B cell (primary cell): ENCODE data around the gene BBS2. TPM values are rescaled to one million over a fixed set of nuclear protein-coding genes. Genes with fewer than 3 reads are reported as not detected.

Experiments
- ATAC-seq: fragments of 200-7000 bp; cut with Tn5 transposase; one replicate; pipeline ENCODE4 v1.10.0; 2021; ENCODE audit warnings: low read depth, mild to moderate bottlenecking, moderate number of reproducible peaks, moderate library complexity
- CTCF ChIA-PET: fragments of 350-600 bp; sonication (Branson Sonifier 250); formaldehyde crosslinking; loops from one replicate; lab custom pipeline; 2021; ENCODE audit warnings: antibody characterized with exemption, inconsistent platforms; lab: Charles Lee
- POLR2A ChIA-PET: fragments of 350-600 bp; sonication (Branson Sonifier 250); formaldehyde crosslinking; loops from one replicate; lab custom pipeline; 2021; ENCODE audit warnings: antibody characterized with exemption; lab: Charles Lee
- DNase-seq: peaks from one replicate; pipeline ENCODE4 v3.0.0; 2013
- H2AFZ ChIP-seq: 2 replicates; pipeline ENCODE4 v1.6.1; 2012; ENCODE audit warnings: mild to moderate bottlenecking, low read depth, low read length; ENCODE audit not compliant: insufficient read depth, poor library complexity, severe bottlenecking
- H3K27ac ChIP-seq, 2 donors: 1 replicate in 1 of 2; 2 replicates in 1 of 2; pipeline ENCODE4 v1.5.1; 2012 to 2013; ENCODE audit warnings: low read length in 2 of 2, mild to moderate bottlenecking in 2 of 2, moderate library complexity in 1 of 2
- H3K27me3 ChIP-seq, 4 experiments: fragments of 200-600 bp in 1 of 4; sonication (generic) in 1 of 4; replicated peaks in 1 of 4; 1 replicate in 2 of 4; 2 replicates in 2 of 4; pipeline versions ENCODE4 v1.6.1 to v1.7.0; 2013 to 2016; ENCODE audit warnings: low read length in 3 of 4, mild to moderate bottlenecking in 2 of 4, mixed read lengths in 1 of 4, moderate library complexity in 1 of 4; ENCODE audit not compliant: insufficient read depth in 4 of 4, control insufficient read depth in 3 of 4; ENCODE audit errors: control extremely low read depth in 1 of 4
- H3K36me3 ChIP-seq, 2 experiments: replicated peaks in 1 of 2; 1 replicate in 1 of 2; 2 replicates in 1 of 2; pipeline versions ENCODE4 v1.6.1 to v1.7.1; 2013; ENCODE audit warnings: low read length in 1 of 2; ENCODE audit not compliant: insufficient read depth in 2 of 2, control insufficient read depth in 1 of 2; ENCODE audit errors: control extremely low read depth in 1 of 2, extremely low read depth in 1 of 2
- H3K4me1 ChIP-seq, 2 donors: fragments of 200-600 bp in 1 of 2; sonication (generic) in 1 of 2; 1 replicate in 1 of 2; 2 replicates in 1 of 2; pipeline versions ENCODE4 v1.5.1 to v1.6.1; 2013 to 2017; ENCODE audit warnings: low read length in 2 of 2; ENCODE audit not compliant: control insufficient read depth in 2 of 2, insufficient read depth in 2 of 2
- H3K4me2 ChIP-seq: replicated peaks from 2 replicates; pipeline ENCODE3; 2012; ENCODE audit warnings: mild to moderate bottlenecking, low read depth, low read length; ENCODE audit not compliant: poor library complexity, severe bottlenecking
- H3K4me3 ChIP-seq, 5 experiments: fragments of 200-600 bp in 1 of 5; sonication (generic) in 1 of 5; 1 replicate in 3 of 5; 2 replicates in 2 of 5; pipeline versions ENCODE4 v1.5.1 to v1.7.0; 2011 to 2016; ENCODE audit warnings: low read length in 4 of 5, mild to moderate bottlenecking in 4 of 5, low read depth in 2 of 5, control low read depth in 1 of 5, moderate library complexity in 1 of 5; ENCODE audit not compliant: insufficient read depth in 1 of 5; ENCODE audit errors: control extremely low read depth in 1 of 5, extremely low read depth in 1 of 5
- H3K79me2 ChIP-seq: fragments of 200-600 bp; sonication (generic); one replicate; pipeline ENCODE4 v1.6.0; 2016; ENCODE audit warnings: low read length; ENCODE audit not compliant: control insufficient read depth, insufficient read depth
- H3K9ac ChIP-seq: fragments of 200-600 bp; sonication (generic); 2 replicates; pipeline ENCODE4 v1.6.1; 2017; ENCODE audit warnings: mild to moderate bottlenecking, low read length, moderate library complexity
- H3K9me3 ChIP-seq, 3 donors: one replicate each; pipeline versions ENCODE4 v1.6.1 to v1.7.1; 2013; ENCODE audit warnings: low read length in 2 of 3; ENCODE audit not compliant: control insufficient read depth in 2 of 3, insufficient read depth in 1 of 3; ENCODE audit errors: control extremely low read depth in 1 of 3
- H4K20me1 ChIP-seq: 2 replicates; pipeline ENCODE4 v1.6.0; 2012; ENCODE audit warnings: mild to moderate bottlenecking, low read length; ENCODE audit not compliant: insufficient read depth, control insufficient read depth, poor library complexity, severe bottlenecking
- H3K27ac Mint-ChIP-seq: one replicate; pipeline ENCODE4 v1.8.0; 2021; ENCODE audit warnings: mixed read lengths
- H3K27me3 Mint-ChIP-seq: one replicate; pipeline ENCODE4 v1.8.0; 2021; ENCODE audit warnings: mixed read lengths
- H3K4me1 Mint-ChIP-seq: one replicate; pipeline ENCODE4 v1.8.0; 2021; ENCODE audit warnings: mixed read lengths
- H3K4me3 Mint-ChIP-seq: one replicate; pipeline ENCODE4 v1.8.0; 2021; ENCODE audit warnings: mixed read lengths
- H3K9me3 Mint-ChIP-seq: one replicate; pipeline ENCODE4 v1.8.0; 2022; ENCODE audit warnings: mixed read lengths; ENCODE audit not compliant: insufficient read depth
- CTCF ChIP-seq: fragments of 200-600 bp; IDR thresholded peaks from one replicate; pipeline ENCODE4 v1.8.0; 2022; ENCODE audit warnings: antibody characterized with exemption, mild to moderate bottlenecking
- EZH2 ChIP-seq: IDR thresholded peaks from 2 replicates; pipeline ENCODE4 v1.6.1; 2012; ENCODE audit warnings: borderline replicate concordance, low read depth, mild to moderate bottlenecking, moderate library complexity, low read length; ENCODE audit not compliant: insufficient read depth, poor library complexity, severe bottlenecking
- WGBS: methylation state at CpG from one replicate; pipeline ENCODE4 v1.1.5; 2013; ENCODE audit warnings: missing lambda C conversion rate; ENCODE audit not compliant: insufficient coverage; 5-methylcytosine and 5-hydroxymethylcytosine counted together
- intact Hi-C: fragments of 100-400 bp; cut with micrococcal nuclease; formaldehyde crosslinking; loops from one replicate; pipeline ENCODE4 v1.10.0; 2022
- polyA plus RNA-seq: library from polyadenylated mRNA; depleted of rRNA; stranded (reverse); fragments of >200 nt; gene quantifications from 2 replicates; pipeline ENCODE4 v1.2.3, GENCODE V29; 2012
- total RNA-seq, 2 donors: library from RNA; stranded (reverse); fragments of 120-200 nt in 1 of 2; gene quantifications; 1 replicate in 1 of 2; 2 replicates in 1 of 2; pipeline versions ENCODE4 v1.2.3 to v1.2.4, GENCODE V29; 2013 to 2022

Gene BBS2
- total and polyA plus RNA-seq, 2 donors (not counting 1 experiment from before 2014, with no cell fraction given): 49.4 to 63.4 TPM

DNA sequence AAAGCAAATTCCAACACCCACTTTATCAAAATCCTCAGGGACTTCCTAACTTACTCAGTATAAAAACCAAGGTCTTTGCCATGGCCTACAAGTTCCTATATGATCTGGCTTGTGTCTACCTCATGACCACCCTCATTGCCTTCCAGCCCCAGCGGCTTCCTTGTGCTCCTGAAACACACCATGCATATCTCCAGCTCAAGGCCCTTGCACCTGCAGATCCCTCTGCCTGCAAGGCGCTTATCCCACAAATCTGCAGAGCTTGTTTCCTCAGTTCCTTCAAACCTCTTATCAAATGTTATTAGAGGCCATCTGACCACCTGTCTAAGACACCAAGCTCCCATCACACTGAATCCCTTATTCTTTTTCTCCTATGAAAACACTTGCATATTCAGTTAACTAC lies 2.6 kb downstream of the BBS2 start:
- Mint-ChIP-seq H3K4me3 (no peak overlapping the region), H3K4me1 (peaks cover 50% of the 10 kb centered on the region), H3K27ac (no peak overlapping the region), H3K27me3 (no peaks in the 10 kb centered on the region), H3K9me3 (no peaks in the 10 kb centered on the region)
- H3K9me3 ChIP-seq: no peaks in the 10 kb centered on the region
- intact Hi-C loops: no loop called here
- H3K27me3 ChIP-seq: no peaks in the 10 kb centered on the region
- no peak overlapping the region for H3K9ac ChIP-seq
- peaks cover 14% of the 10 kb centered on the region for H4K20me1 ChIP-seq
- DNase-seq (no peak), ATAC-seq (no peak)
- H3K4me3 ChIP-seq: no peak overlapping the region
- TF ChIP-seq EZH2 (no peak), CTCF (no peak)
- peaks cover 0 to 7% of the 10 kb centered on the region in 2 experiments for H3K36me3 ChIP-seq
- 100% methylated on average over 2 of the region's 2 CpGs for WGBS
- H3K79me2 ChIP-seq: peaks cover 32% of the 10 kb centered on the region
- ChIA-PET POLR2A (interaction anchor here (0.7 kb wide), 1 partner anchor 72 kb away, joined by 3 read pairs; no protein-coding TSS in a partner anchor), CTCF (interaction anchor here (1.0 to 3.5 kb wide), 6 partner anchors 10 to 184 kb away, joined by 3 to 22 read pairs (median 4); no protein-coding TSS in a partner anchor)
- H3K4me2 ChIP-seq: no peak overlapping the region
- no peak overlapping the region for H3K27ac ChIP-seq
- peaks cover 9 to 18% of the 10 kb centered on the region in 2 donors for H3K4me1 ChIP-seq
- H2AFZ ChIP-seq: no peak overlapping the region

DNA sequence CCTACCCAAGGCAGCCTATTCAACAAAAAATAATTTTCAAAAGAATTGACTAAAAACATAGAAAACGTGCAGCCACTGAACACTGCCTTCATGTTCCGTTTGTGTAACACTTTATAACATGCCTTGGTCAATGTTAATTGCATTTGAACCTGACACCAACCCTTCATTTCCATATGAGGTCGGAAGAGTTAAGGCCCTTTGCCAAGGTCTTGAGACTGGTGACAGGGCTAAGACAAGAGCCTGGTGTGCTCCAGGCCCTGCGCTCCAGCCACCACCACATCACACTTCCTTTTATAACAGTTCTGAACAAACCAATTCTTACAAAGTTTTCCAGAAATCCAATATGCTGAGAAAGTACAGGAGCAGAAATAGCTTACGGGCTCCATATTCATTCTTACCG lies 4.2 kb downstream of the BBS2 start:
- 97% methylated on average over 6 of the region's 6 CpGs for WGBS
- H3K27ac ChIP-seq: no peak overlapping the region
- H3K27ac Mint-ChIP-seq: no peak overlapping the region
- H3K4me1 ChIP-seq: peaks cover 9 to 18% of the 10 kb centered on the region in 2 donors
- no peaks in the 10 kb centered on the region for H3K27me3 ChIP-seq
- no peaks in the 10 kb centered on the region for H3K9me3 ChIP-seq
- TF ChIP-seq CTCF (no peak), EZH2 (no peak)
- intact Hi-C loops: no loop called here
- H3K9me3 Mint-ChIP-seq: no peaks in the 10 kb centered on the region
- no peak overlapping the region for H3K9ac ChIP-seq
- H3K4me3 Mint-ChIP-seq: no peak overlapping the region
- H3K4me2 ChIP-seq: no peak overlapping the region
- H3K27me3 Mint-ChIP-seq: no peaks in the 10 kb centered on the region
- DNase-seq (no peak), ATAC-seq (no peak)
- ChIA-PET CTCF (interaction anchor here (3.5 kb wide), 1 partner anchor 186 kb away, joined by 22 read pairs; no protein-coding TSS in a partner anchor), POLR2A (interaction anchor here (0.8 kb wide), 1 partner anchor 186 kb away, joined by 3 read pairs; no protein-coding TSS in a partner anchor)
- H2AFZ ChIP-seq: no peak overlapping the region
- peaks cover 0 to 20% of the 10 kb centered on the region in 2 experiments for H3K36me3 ChIP-seq
- H3K79me2 ChIP-seq: peaks cover 36% of the 10 kb centered on the region
- peaks cover 19% of the 10 kb centered on the region for H4K20me1 ChIP-seq
- no peak overlapping the region for H3K4me3 ChIP-seq
- H3K4me1 Mint-ChIP-seq: peaks cover 49% of the 10 kb centered on the region
